Retinal pigment epithelial cell (primary cell): ENCODE data around the gene TMC6.

ENCODE experiments used
- DNase-seq: peaks from one replicate; pipeline ENCODE4 v3.0.0-alpha.2; 2010; ENCODE audit warnings: low read depth
- H3K4me3 ChIP-seq: 2 replicates; pipeline ENCODE4 v1.5.1; 2011; ENCODE audit warnings: mild to moderate bottlenecking, low read length, control low read depth, moderate library complexity
- CTCF ChIP-seq: conservative IDR thresholded peaks from 2 replicates; pipeline ENCODE4 v1.5.1; 2011; ENCODE audit warnings: low read depth, low read length, control low read depth, inconsistent platforms

TMC6 gene

GRCh38 chr17:78064708-78065107 lies 63.8 kb downstream of the TMC6 start:
- no peak for TF ChIP-seq CTCF
- DNase-seq: no peak
- H3K4me3 ChIP-seq: no peak overlapping the region

- no peak overlapping the region for H3K4me3 ChIP-seq
- TF ChIP-seq CTCF: no peak
- no peak for DNase-seq
These were observed 65.1 kb downstream of the TMC6 start for GRCh38 chr17:78063489-78063888.

- no peak for TF ChIP-seq CTCF
- DNase-seq: no peak
- no peak overlapping the region for H3K4me3 ChIP-seq
These were observed 66.0 kb downstream of the TMC6 start for GRCh38 chr17:78062596-78062995.
